ENCODE data around the gene APH1B.

APH1B gene

GRCh38 chr15:63256433-63257274 lies 20.8 kb upstream of the APH1B start:
- H3K27ac ChIP-seq, result no peak overlapping the region
- H3K4me3 ChIP-seq (ENCODE audit: low read depth, low read length), result no peak overlapping the region
- no peaks in the 10 kb centered on the region for H3K36me3 ChIP-seq (ENCODE audit: control insufficient read depth, insufficient read depth, low read length)
- H3K4me2 ChIP-seq (ENCODE audit: low read length), result no peak overlapping the region
- no peak for TF ChIP-seq CTCF (IDR thresholded peaks at IDR 0.05)
- H3K4me1 ChIP-seq, result no peaks in the 10 kb centered on the region
- no peaks in the 10 kb centered on the region for H3K27me3 ChIP-seq (ENCODE audit: control insufficient read depth, insufficient read depth, low read length)
- no peak overlapping the region for H3K9ac ChIP-seq
- H3K79me2 ChIP-seq, result no peaks in the 10 kb centered on the region
- no peak overlapping the region for H2AFZ ChIP-seq
- no peaks in the 10 kb centered on the region for H3K9me3 ChIP-seq (ENCODE audit: control insufficient read depth, low read length)

DNA sequence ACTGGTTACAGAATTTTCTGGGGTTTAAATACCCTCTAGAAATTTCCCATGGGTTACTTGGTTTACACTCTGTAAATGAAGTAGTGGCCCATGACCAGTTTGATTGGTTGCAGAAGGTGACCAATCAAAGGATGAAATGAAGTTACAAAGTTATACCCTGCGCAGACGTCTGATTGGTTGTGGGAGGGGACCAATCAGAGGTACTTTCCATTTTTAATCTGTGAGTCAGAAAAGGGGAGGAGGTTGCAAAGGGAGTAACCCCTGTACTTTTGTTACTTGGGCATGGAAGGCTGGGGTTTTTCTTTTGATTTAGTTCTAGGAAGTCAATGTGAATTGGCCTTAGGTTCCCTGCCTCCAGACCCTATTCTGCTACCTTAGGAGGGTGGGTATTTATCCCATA lies 18.7 kb upstream of the APH1B start:
- no peaks in the 10 kb centered on the region for H3K27me3 ChIP-seq (ENCODE audit: control insufficient read depth, insufficient read depth, low read length)
- H3K9ac ChIP-seq, result no peak overlapping the region
- no peak overlapping the region for H3K4me3 ChIP-seq (ENCODE audit: low read depth, low read length)
- TF ChIP-seq CTCF (IDR thresholded peaks at IDR 0.05), result no peak
- H3K36me3 ChIP-seq (ENCODE audit: control insufficient read depth, insufficient read depth, low read length), result no peaks in the 10 kb centered on the region
- no peaks in the 10 kb centered on the region for H3K79me2 ChIP-seq
- no peak overlapping the region for H3K4me2 ChIP-seq (ENCODE audit: low read length)
- H3K27ac ChIP-seq, result no peak overlapping the region
- no peaks in the 10 kb centered on the region for H3K4me1 ChIP-seq
- no peak overlapping the region for H2AFZ ChIP-seq
- H3K9me3 ChIP-seq (ENCODE audit: control insufficient read depth, low read length), result no peaks in the 10 kb centered on the region

DNA sequence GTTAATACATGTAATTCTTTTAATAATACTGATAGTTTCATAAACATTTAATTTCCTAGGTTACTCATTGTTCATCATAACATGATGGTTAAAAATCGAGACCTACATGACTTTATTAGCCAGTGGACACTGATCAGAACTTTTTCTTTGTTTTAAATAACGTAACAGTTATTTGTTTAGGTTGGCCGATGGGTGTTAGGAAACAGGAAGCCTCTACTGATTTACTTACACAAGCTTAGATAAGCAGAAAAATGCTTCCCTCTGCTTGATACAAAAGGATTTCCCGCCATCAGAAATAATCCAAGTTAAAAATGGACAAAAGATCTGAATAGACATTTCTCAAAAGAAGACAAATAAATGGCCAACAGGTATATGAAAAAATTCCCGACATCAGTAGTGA lies 16.6 kb upstream of the APH1B start:
- Histone ChIP-seq H3K27ac (no peak overlapping the region), H3K4me3 (ENCODE audit: low read depth, low read length) (no peak overlapping the region), H3K9me3 (ENCODE audit: control insufficient read depth, low read length) (no peaks in the 10 kb centered on the region), H3K4me2 (ENCODE audit: low read length) (no peak overlapping the region), H3K4me1 (no peaks in the 10 kb centered on the region), H3K27me3 (ENCODE audit: control insufficient read depth, insufficient read depth, low read length) (no peaks in the 10 kb centered on the region), H3K79me2 (no peaks in the 10 kb centered on the region), H3K36me3 (ENCODE audit: control insufficient read depth, insufficient read depth, low read length) (no peaks in the 10 kb centered on the region), H2AFZ (no peak overlapping the region), H3K9ac (no peak overlapping the region)
- no peak for TF ChIP-seq CTCF (IDR thresholded peaks at IDR 0.05)

- no peaks in the 10 kb centered on the region for H3K36me3 ChIP-seq (ENCODE audit: control insufficient read depth, insufficient read depth, low read length)
- H3K4me2 ChIP-seq (ENCODE audit: low read length), result no peak overlapping the region
- H3K9ac ChIP-seq, result no peak overlapping the region
- TF ChIP-seq CTCF (IDR thresholded peaks at IDR 0.05), result no peak
- no peak overlapping the region for H3K4me3 ChIP-seq (ENCODE audit: low read depth, low read length)
- H3K4me1 ChIP-seq, result no peaks in the 10 kb centered on the region
- H3K27me3 ChIP-seq (ENCODE audit: control insufficient read depth, insufficient read depth, low read length), result no peaks in the 10 kb centered on the region
- no peaks in the 10 kb centered on the region for H3K79me2 ChIP-seq
- no peaks in the 10 kb centered on the region for H3K9me3 ChIP-seq (ENCODE audit: control insufficient read depth, low read length)
- H3K27ac ChIP-seq, result no peak overlapping the region
- H2AFZ ChIP-seq, result no peak overlapping the region
Observed at GRCh38 chr15:63261311-63261710, 16.1 kb upstream of the APH1B start.

DNA sequence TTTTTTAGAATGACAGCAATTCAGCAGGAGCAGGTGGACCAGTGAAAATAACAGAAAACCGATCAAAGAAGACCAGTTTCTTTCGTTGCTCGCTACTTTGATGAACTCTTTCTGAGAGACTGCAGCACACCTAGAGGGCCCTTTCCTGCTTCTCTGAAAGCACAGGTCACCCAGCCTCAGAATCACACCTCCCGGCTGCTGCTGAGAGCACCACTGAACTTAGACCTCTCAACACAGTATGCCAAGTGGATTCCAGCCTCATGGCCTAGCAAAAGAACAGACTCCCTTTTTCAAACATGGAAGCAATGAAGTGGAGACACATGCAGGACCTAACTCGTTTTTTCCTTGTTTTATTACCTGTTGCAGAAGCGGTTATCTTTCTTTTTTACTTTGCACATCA lies 13.9 kb upstream of the APH1B start:
- Histone ChIP-seq H3K27me3 (ENCODE audit: control insufficient read depth, insufficient read depth, low read length) (no peaks in the 10 kb centered on the region), H3K27ac (no peak overlapping the region), H3K4me2 (ENCODE audit: low read length) (no peak overlapping the region), H3K79me2 (no peaks in the 10 kb centered on the region), H3K4me1 (no peaks in the 10 kb centered on the region), H3K9me3 (ENCODE audit: control insufficient read depth, low read length) (no peaks in the 10 kb centered on the region), H3K4me3 (ENCODE audit: low read depth, low read length) (no peak overlapping the region), H3K36me3 (ENCODE audit: control insufficient read depth, insufficient read depth, low read length) (no peaks in the 10 kb centered on the region), H2AFZ (no peak overlapping the region), H3K9ac (no peak overlapping the region)
- TF ChIP-seq CTCF (IDR thresholded peaks at IDR 0.05), result no peak

All from parathyroid adenoma (tissue), 2 donors.